G401.6 (cell line): ENCODE measurements around the gene RCVRN.

Experiments used
- FAIRE-seq: peaks from 2 replicates; lab custom pipeline; 2012; peaks lifted over from hg19 to GRCh38; lab: Jason Lieb, UNC

Gene RCVRN

DNA sequence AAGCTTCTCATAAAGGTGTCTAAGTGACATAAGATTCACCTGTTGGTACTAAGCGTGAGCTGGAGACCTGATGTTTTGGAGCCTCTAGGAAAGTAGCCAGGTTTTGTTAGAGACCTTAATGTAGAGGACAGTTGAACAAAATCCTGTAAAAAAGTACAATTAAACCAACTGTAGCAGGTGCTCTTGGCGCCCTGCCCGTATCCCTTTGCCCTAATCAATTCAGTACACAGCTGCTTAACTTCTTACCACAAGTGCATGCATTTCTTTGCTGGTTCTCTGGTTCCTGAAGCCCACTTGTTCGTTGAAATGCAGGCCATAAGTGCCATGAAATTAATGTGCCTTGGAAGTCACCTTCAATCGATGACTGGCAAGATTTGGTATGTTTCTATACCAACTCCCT lies 54.9 kb downstream of the RCVRN start:
- no peak for FAIRE-seq
